Esophagus (tissue), 2 donors: Measurements from ENCODE around the gene ARHGAP26. TPM values are rescaled to one million over a fixed set of nuclear protein-coding genes. Genes with fewer than 3 reads are reported as not detected.
"Not testable (repeated sequence)": the region's sequence is repeated elsewhere in the genome, so short reads cannot be mapped to it uniquely, and the experiment has no call there.

ENCODE experiments used
- H3K27ac ChIP-seq, 2 donors: one replicate each; pipeline ENCODE4 v1.5.1; 2013; ENCODE audit warnings: low read depth in 2 of 2, mild to moderate bottlenecking in 2 of 2, inconsistent platforms in 1 of 2, low read length in 1 of 2, moderate library complexity in 1 of 2
- H3K27me3 ChIP-seq, 2 donors: one replicate each; pipeline ENCODE4 v1.6.1; 2013; ENCODE audit warnings: low read length in 2 of 2, control low read depth in 1 of 2, mild to moderate bottlenecking in 1 of 2; ENCODE audit not compliant: insufficient read depth in 2 of 2, control insufficient read depth in 1 of 2
- H3K36me3 ChIP-seq, 2 donors: one replicate each; pipeline ENCODE4 v1.6.1; 2013; ENCODE audit warnings: low read length in 1 of 2; ENCODE audit not compliant: control insufficient read depth in 2 of 2, insufficient read depth in 2 of 2
- H3K4me1 ChIP-seq, 2 donors: one replicate each; pipeline ENCODE4 v1.6.1; 2013; ENCODE audit warnings: low read length in 1 of 2; ENCODE audit not compliant: control insufficient read depth in 2 of 2, insufficient read depth in 2 of 2
- H3K4me3 ChIP-seq, 2 donors: one replicate each; pipeline ENCODE4 v1.5.1; 2013; ENCODE audit warnings: low read length in 2 of 2, mild to moderate bottlenecking in 2 of 2, low read depth in 1 of 2, moderate library complexity in 1 of 2
- H3K9me3 ChIP-seq, 2 donors: one replicate each; pipeline ENCODE4 v1.6.1; 2013; ENCODE audit warnings: mild to moderate bottlenecking in 2 of 2, low read depth in 1 of 2, low read length in 1 of 2, moderate library complexity in 1 of 2; ENCODE audit not compliant: control insufficient read depth in 2 of 2, insufficient read depth in 1 of 2
- WGBS, 2 donors: extraction: QIAGEN DNeasy Blood & Tissue Kit; methylation state at CpG; one replicate each; pipeline ENCODE4 v1.1.7; 2013; 5-methylcytosine and 5-hydroxymethylcytosine counted together
- polyA plus RNA-seq, 2 donors: library from polyadenylated mRNA; stranded (reverse); fragments of 200-250 nt; gene quantifications; one replicate each; pipeline ENCODE4 v1.2.3, GENCODE V29; 2013
- donor health status: healthy with polysubstance abuse.
- donor health status: Bipolar disorder and iron deficiency.

Gene ARHGAP26
- polyA plus RNA-seq, 2 donors: 3.1 to 3.6 TPM

GRCh38 chr5:142952871-142953270, 182.7 kb downstream of the ARHGAP26 start:
- H3K27me3 ChIP-seq, H3K4me3 ChIP-seq, H3K36me3 ChIP-seq, H3K4me1 ChIP-seq, H3K27ac ChIP-seq, H3K9me3 ChIP-seq: not testable (repeated sequence)
- 82 to 93% methylated on average over 3 of the region's 3 CpGs for WGBS, 2 donors

GRCh38 chr5:142954455-142954854, 184.3 kb downstream of the ARHGAP26 start:
- WGBS, 2 donors: 92 to 95% methylated on average over 2 of the region's 2 CpGs
- Histone ChIP-seq H3K27ac (no peak overlapping the region), H3K9me3 (no peaks in the 10 kb centered on the region)

GRCh38 chr5:142955628-142956027, 185.5 kb downstream of the ARHGAP26 start:
- Histone ChIP-seq H3K4me1 (peaks cover 0 to 3% of the 10 kb centered on the region in 2 donors), H3K27ac (no peak overlapping the region), H3K4me3 (no peak overlapping the region), H3K27me3 (no peaks in the 10 kb centered on the region), H3K36me3 (no peaks in the 10 kb centered on the region), H3K9me3 (no peaks in the 10 kb centered on the region)
- 64 to 82% methylated on average over 1 of the region's 1 CpG for WGBS, 2 donors

More at GRCh38 chr5:142954455-142954854, 184.3 kb downstream of the ARHGAP26 start:
- no peaks in the 10 kb centered on the region for H3K36me3 ChIP-seq
- no peak overlapping the region for H3K4me3 ChIP-seq
- no peaks in the 10 kb centered on the region for H3K27me3 ChIP-seq
- no peaks in the 10 kb centered on the region for H3K4me1 ChIP-seq

GRCh38 chr5:142957528-142957927, 187.4 kb downstream of the ARHGAP26 start:
- H3K4me3 ChIP-seq: no peak overlapping the region
- no peaks in the 10 kb centered on the region for H3K9me3 ChIP-seq
- no peaks in the 10 kb centered on the region for H3K36me3 ChIP-seq
- no peak overlapping the region for H3K27ac ChIP-seq
- 78% methylated on average over 7 of the region's 7 CpGs for WGBS, 2 donors
- no peaks in the 10 kb centered on the region for H3K27me3 ChIP-seq
- H3K4me1 ChIP-seq: peaks cover 0 to 3% of the 10 kb centered on the region in 2 donors

- H3K27ac ChIP-seq: no peak overlapping the region
- H3K36me3 ChIP-seq: no peaks in the 10 kb centered on the region
- peaks cover 0 to 3% of the 10 kb centered on the region in 2 donors for H3K4me1 ChIP-seq
- no peaks in the 10 kb centered on the region for H3K9me3 ChIP-seq
- H3K27me3 ChIP-seq: no peaks in the 10 kb centered on the region
- WGBS, 2 donors: 94 to 100% methylated on average over 1 of the region's 1 CpG
- H3K4me3 ChIP-seq: no peak overlapping the region
These were observed 188.9 kb downstream of the ARHGAP26 start for GRCh38 chr5:142958944-142959682.

- peaks cover 0 to 3% of the 10 kb centered on the region in 2 donors for H3K4me1 ChIP-seq
- H3K9me3 ChIP-seq: no peaks in the 10 kb centered on the region
- no peaks in the 10 kb centered on the region for H3K36me3 ChIP-seq
- WGBS, 2 donors: 92 to 93% methylated on average over 4 of the region's 4 CpGs
- no peak overlapping the region for H3K4me3 ChIP-seq
- H3K27me3 ChIP-seq: no peaks in the 10 kb centered on the region
- no peak overlapping the region for H3K27ac ChIP-seq
These were observed 189.8 kb downstream of the ARHGAP26 start for GRCh38 chr5:142959683-142960657.

- WGBS, 2 donors: 78 to 89% methylated on average over 5 of the region's 5 CpGs
- no peaks in the 10 kb centered on the region for H3K9me3 ChIP-seq
- H3K27me3 ChIP-seq: no peaks in the 10 kb centered on the region
- H3K4me3 ChIP-seq: no peak overlapping the region
- no peaks in the 10 kb centered on the region for H3K36me3 ChIP-seq
- H3K4me1 ChIP-seq: peaks cover 0 to 3% of the 10 kb centered on the region in 2 donors
- no peak overlapping the region for H3K27ac ChIP-seq
These were observed 191.4 kb downstream of the ARHGAP26 start for GRCh38 chr5:142961440-142962173.

- Histone ChIP-seq H3K9me3 (no peaks in the 10 kb centered on the region), H3K4me3 (no peak overlapping the region), H3K27me3 (no peaks in the 10 kb centered on the region), H3K36me3 (no peaks in the 10 kb centered on the region), H3K4me1 (peaks cover 0 to 3% of the 10 kb centered on the region in 2 donors), H3K27ac (no peak overlapping the region)
- WGBS, 2 donors: 89 to 94% methylated on average over 1 of the region's 1 CpG
These were observed 192.0 kb downstream of the ARHGAP26 start for GRCh38 chr5:142962174-142962533.
